A549 treated with Hydrocortisone at 1 μM for 4 hours (cell line): Measurements from ENCODE around the gene NES. TPM values are rescaled to one million over a fixed set of nuclear protein-coding genes. Genes with fewer than 3 reads are reported as not detected.

Source experiments
- total RNA-seq: library from RNA; stranded (reverse); fragments of 200-300 nt; extraction: Qiagen RNA extraction; gene quantifications from 5 replicates; pipeline ENCODE4 v1.2.3, GENCODE V29; 2022

NES gene
- total RNA-seq, result 1.0 to 1.5 TPM (median 1.2 TPM) in 5 replicates

GRCh38 chr1:156676820-156677615 is at the start of gene NES:
Gene NES (minus strand): TSS chr1:156677407. CDS start chr1:156677264, 143 bp downstream.

GRCh38 chr1:156705321-156705917 is 28.2 kb upstream of the NES start, which contains the start of gene CRABP2:
Gene CRABP2 (minus strand): TSS chr1:156705583. CDS start chr1:156705446, 137 bp downstream.

GRCh38 chr1:156641761-156642264 is 35.4 kb downstream of the NES start, which contains the start of gene BCAN:
Gene BCAN (plus strand): TSS chr1:156642117. CDS start chr1:156646055, 3,938 bp downstream.

GRCh38 chr1:156618853-156619581 is 58.2 kb downstream of the NES start, which contains the start of gene HAPLN2:
Gene HAPLN2 (plus strand): TSS chr1:156619415. CDS start chr1:156623491, 4,076 bp downstream.

Other genes with a start within 250 kb of the NES start
- 23.9 to 32.3 TPM (median 27.1 TPM) in 5 replicates for gene MEF2D, start 176.6 kb downstream of the NES start, total RNA-seq
- 13.4 to 17.9 TPM (median 16.5 TPM) in 5 replicates for gene IQGAP3, start 104.8 kb downstream of the NES start, total RNA-seq
- gene TTC24, start 97.7 kb downstream of the NES start, total RNA-seq, result not detected in 5 replicates
- gene NAXE, start 85.6 kb downstream of the NES start, total RNA-seq, result 138 to 170 TPM (median 165 TPM) in 5 replicates
- 60.8 to 107 TPM (median 64.5 TPM) in 5 replicates for gene GPATCH4, start 75.9 kb downstream of the NES start, total RNA-seq
- gene HAPLN2, start 58.0 kb downstream of the NES start, total RNA-seq, result 0.14 to 0.47 TPM (median 0.20 TPM) in 5 replicates
- 0.12 to 0.13 TPM in 2 of 5 replicates, not detected in the others for gene BCAN, start 35.3 kb downstream of the NES start, total RNA-seq
- 7.2 to 12.0 TPM (median 7.8 TPM) in 5 replicates for gene CRABP2, start 28.2 kb upstream of the NES start, total RNA-seq
- 22.7 to 26.6 TPM (median 25.3 TPM) in 5 replicates for gene METTL25B, start 51.1 kb upstream of the NES start, total RNA-seq
- gene ISG20L2, start 51.4 kb upstream of the NES start, total RNA-seq, result 37.3 to 57.8 TPM (median 43.3 TPM) in 5 replicates
- gene MRPL24, start 63.7 kb upstream of the NES start, total RNA-seq, result 166 to 208 TPM (median 194 TPM) in 5 replicates
- gene HDGF, start 74.3 kb upstream of the NES start, total RNA-seq, result 410 to 475 TPM (median 429 TPM) in 5 replicates
- 69.9 to 79.4 TPM (median 75.6 TPM) in 5 replicates for gene PRCC, start 90.1 kb upstream of the NES start, total RNA-seq
- gene SH2D2A, start 139.4 kb upstream of the NES start, total RNA-seq, result 3.0 to 3.8 TPM (median 3.7 TPM) in 5 replicates
- gene INSRR, start 181.7 kb upstream of the NES start, total RNA-seq, result not detected in 5 replicates
- gene NTRK1, start 183.5 kb upstream of the NES start, total RNA-seq, result 0.09 to 0.25 TPM (median 0.18 TPM) in 5 replicates
- gene PEAR1, start 216.3 kb upstream of the NES start, total RNA-seq, result 5.9 to 7.6 TPM (median 6.4 TPM) in 5 replicates
- 0.05 to 0.23 TPM (median 0.17 TPM) in 5 replicates for gene LRRC71, start 243.2 kb upstream of the NES start, total RNA-seq